COR-L47 (cell line): ENCODE data around the gene MTCH1.
"Not testable (repeated sequence)": the region's sequence is repeated elsewhere in the genome, so short reads cannot be mapped to it uniquely, and the experiment has no call there.

Experiments
- DNase-seq: peaks from one replicate; lab custom pipeline; 2025; lab: John Stamatoyannopoulos, UW

MTCH1 gene

GRCh38 chr6:36997811-36998722, 12.1 kb upstream of the MTCH1 start:
- DNase-seq = no peak

- not testable (repeated sequence) for DNase-seq
These were observed 4.4 kb upstream of the MTCH1 start for GRCh38 chr6:36990401-36990800.

- no peak for DNase-seq
These were observed 3.3 kb upstream of the MTCH1 start for GRCh38 chr6:36989264-36989663.

- no peak for DNase-seq
These were observed 680 bp upstream of the MTCH1 start for GRCh38 chr6:36986704-36987047.

GRCh38 chr6:36985417-36985807, 584 bp downstream of the MTCH1 start:
- no peak for DNase-seq

- DNase-seq = no peak
These were observed 1.2 kb downstream of the MTCH1 start for GRCh38 chr6:36984581-36985416.

GRCh38 chr6:36983538-36983937, 2.5 kb downstream of the MTCH1 start:
- DNase-seq = no peak

- peak; percentile 16 for DNase-seq
These were observed 4.9 kb downstream of the MTCH1 start for GRCh38 chr6:36980876-36981619.

GRCh38 chr6:36980129-36980528, 5.9 kb downstream of the MTCH1 start:
- no peak for DNase-seq

GRCh38 chr6:36979347-36979742, 6.7 kb downstream of the MTCH1 start:
- peak; percentile 51 for DNase-seq

GRCh38 chr6:36978421-36979346, 7.3 kb downstream of the MTCH1 start:
- no peak for DNase-seq

- no peak for DNase-seq
These were observed 8.5 kb downstream of the MTCH1 start for GRCh38 chr6:36977470-36977941.

- DNase-seq = no peak
These were observed 9.1 kb downstream of the MTCH1 start for GRCh38 chr6:36976931-36977330.

GRCh38 chr6:36976509-36976908, 9.5 kb downstream of the MTCH1 start:
- DNase-seq = no peak

GRCh38 chr6:36976007-36976264, 10.1 kb downstream of the MTCH1 start:
- no peak for DNase-seq

GRCh38 chr6:36975231-36976006, 10.6 kb downstream of the MTCH1 start:
- no peak for DNase-seq

GRCh38 chr6:36973647-36974046, 12.3 kb downstream of the MTCH1 start:
- DNase-seq = no peak

GRCh38 chr6:36973190-36973589, 12.8 kb downstream of the MTCH1 start:
- no peak for DNase-seq

GRCh38 chr6:36971921-36972673, 13.9 kb downstream of the MTCH1 start:
- no peak for DNase-seq
